DMS53 treated with DMSO at 0.1 percent for 48 hours (cell line): ENCODE measurements around the gene RTN3.
A peak's percentile ranks its signal among the peaks of the same experiment; 100 is the strongest.
"Not testable (repeated sequence)": the region's sequence is repeated elsewhere in the genome, so short reads cannot be mapped to it uniquely, and the experiment has no call there.

ENCODE experiments used
- DNase-seq: peaks from one replicate; lab custom pipeline; 2025; ENCODE audit not compliant: unreplicated experiment; lab: John Stamatoyannopoulos, UW

Gene RTN3, protein sequence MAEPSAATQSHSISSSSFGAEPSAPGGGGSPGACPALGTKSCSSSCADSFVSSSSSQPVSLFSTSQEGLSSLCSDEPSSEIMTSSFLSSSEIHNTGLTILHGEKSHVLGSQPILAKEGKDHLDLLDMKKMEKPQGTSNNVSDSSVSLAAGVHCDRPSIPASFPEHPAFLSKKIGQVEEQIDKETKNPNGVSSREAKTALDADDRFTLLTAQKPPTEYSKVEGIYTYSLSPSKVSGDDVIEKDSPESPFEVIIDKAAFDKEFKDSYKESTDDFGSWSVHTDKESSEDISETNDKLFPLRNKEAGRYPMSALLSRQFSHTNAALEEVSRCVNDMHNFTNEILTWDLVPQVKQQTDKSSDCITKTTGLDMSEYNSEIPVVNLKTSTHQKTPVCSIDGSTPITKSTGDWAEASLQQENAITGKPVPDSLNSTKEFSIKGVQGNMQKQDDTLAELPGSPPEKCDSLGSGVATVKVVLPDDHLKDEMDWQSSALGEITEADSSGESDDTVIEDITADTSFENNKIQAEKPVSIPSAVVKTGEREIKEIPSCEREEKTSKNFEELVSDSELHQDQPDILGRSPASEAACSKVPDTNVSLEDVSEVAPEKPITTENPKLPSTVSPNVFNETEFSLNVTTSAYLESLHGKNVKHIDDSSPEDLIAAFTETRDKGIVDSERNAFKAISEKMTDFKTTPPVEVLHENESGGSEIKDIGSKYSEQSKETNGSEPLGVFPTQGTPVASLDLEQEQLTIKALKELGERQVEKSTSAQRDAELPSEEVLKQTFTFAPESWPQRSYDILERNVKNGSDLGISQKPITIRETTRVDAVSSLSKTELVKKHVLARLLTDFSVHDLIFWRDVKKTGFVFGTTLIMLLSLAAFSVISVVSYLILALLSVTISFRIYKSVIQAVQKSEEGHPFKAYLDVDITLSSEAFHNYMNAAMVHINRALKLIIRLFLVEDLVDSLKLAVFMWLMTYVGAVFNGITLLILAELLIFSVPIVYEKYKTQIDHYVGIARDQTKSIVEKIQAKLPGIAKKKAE

DNA sequence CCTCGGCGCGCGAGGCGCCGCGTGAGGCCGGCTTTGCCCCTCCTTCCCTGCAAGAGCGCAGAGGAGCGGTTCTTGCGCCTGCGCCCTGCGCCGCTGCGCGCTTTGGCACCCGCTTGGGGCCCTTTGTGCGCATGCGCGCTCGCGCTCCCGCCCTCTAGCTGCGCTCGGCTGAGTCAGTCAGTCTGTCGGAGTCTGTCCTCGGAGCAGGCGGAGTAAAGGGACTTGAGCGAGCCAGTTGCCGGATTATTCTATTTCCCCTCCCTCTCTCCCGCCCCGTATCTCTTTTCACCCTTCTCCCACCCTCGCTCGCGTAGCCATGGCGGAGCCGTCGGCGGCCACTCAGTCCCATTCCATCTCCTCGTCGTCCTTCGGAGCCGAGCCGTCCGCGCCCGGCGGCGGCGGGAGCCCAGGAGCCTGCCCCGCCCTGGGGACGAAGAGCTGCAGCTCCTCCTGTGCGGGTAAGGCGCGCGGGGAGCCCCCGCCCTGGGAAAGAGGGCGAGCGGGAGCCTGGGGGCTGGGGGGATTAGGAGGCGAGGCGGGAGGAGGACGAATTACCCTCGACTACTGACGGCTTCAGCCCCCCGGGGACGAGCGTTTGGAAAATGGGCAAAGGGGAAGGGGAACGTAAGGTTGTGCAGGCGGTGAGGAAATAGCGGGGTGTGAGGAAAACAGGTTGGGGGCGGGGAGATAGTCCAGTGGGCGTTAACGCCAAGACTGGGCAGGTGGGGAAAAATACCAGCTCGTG, at the start of gene RTN3:
Gene RTN3 (plus strand): TSS at position 180 of the 745 bp plus-strand sequence. CDS start 137 bp downstream, at position 317.
- peak; percentile 95 for DNase-seq

DNA sequence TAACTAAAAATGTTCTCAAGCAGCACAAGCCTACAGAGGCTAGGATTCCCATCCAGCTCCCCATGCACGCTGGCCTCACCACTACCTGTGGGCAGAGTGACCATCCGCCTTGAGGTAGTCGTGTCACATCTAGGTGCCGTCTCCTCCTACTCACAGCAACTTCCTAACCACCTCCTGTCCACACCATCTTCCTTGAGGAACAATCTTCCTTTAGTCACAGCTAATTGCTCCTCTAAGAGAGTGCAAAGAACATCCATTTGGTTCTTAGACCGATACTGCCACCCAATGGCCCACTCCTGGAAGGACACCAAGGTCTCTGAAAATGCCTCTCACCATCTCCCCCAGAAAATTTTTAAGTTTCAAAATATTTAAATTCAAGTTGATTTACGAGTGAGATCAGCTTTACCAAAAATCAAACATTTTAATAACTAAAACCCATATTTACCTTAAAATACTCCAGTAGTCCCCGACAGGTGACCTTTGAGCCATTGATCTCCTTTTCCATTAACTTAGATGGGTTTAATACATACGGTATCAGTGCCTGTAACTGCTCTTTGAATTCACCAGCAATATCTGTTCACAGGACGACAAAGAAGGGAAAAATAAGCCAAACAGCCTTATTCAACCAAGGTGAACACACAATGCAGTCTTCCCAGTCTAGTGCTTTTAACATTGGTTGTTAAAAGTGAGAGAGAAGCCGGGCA, 45.4 kb upstream of the RTN3 start:
- peak; percentile 28 for DNase-seq

DNA sequence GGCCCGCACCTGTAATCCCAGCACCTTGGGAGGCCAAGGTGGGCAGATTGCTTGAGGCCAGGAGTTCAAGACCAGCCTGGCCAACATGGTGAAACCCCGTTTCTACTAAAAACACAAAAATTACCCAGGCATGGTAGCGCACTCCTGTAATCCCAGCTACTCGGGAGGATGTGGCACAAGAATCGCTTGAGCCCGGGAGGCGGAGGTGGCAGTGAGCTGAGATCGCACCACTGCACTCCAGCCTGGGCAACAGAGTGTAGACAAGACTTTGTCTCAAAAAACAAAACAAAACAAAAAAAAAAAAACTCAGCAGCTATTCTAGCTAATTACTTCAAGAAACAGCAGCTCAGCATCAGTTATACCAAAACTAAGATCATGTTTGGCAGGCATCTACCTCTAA, 42.9 kb upstream of the RTN3 start:
- DNase-seq: not testable (repeated sequence)

DNA sequence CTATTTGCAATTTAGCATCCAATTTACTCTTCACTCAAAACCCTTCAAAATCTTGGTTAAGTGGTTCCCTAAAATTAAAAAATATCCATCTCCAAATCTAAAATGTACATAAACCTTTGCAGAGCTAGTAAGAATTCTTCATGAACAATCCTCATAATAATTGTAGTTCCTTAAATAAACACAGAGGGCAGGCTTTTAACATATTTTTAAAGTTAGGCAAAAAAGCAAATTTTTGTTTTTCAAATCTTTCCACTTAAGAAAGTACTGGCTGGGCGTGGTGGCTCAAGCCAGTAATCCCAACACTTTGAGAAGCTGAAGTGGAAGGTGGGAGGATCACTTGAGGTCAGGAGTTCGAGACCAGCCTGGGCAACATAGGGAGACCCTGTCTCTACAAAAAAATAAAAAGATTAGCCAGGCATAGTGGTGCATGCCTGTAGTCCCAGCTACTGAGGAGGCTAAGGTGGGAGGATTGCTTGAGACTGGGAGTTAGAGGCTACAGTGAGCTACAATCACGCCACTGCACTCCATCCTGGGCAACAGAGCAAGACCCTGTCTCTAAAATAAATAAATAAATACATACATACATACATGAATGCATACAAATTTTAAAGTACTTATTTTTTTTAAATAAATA, 42.0 kb upstream of the RTN3 start:
- DNase-seq: peak; percentile 3

DNA sequence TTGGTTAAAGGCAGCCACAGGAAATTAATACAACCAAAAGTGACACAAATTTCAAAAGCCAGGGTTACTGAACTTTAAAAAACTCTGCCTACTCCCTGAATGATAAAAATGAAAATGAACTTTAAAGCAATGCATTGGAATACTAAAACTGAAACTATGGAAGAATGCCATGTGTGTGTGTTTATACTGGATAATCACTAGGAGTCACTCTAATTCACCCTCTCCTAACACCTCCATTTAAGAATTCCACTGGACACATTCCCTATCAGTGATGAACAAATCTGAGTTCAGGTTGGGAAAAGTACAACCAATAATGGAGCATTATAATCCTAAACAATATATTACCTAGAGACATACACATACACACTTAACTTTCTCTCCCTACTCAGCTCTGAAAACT, 39.6 kb upstream of the RTN3 start:
- DNase-seq: no peak

DNA sequence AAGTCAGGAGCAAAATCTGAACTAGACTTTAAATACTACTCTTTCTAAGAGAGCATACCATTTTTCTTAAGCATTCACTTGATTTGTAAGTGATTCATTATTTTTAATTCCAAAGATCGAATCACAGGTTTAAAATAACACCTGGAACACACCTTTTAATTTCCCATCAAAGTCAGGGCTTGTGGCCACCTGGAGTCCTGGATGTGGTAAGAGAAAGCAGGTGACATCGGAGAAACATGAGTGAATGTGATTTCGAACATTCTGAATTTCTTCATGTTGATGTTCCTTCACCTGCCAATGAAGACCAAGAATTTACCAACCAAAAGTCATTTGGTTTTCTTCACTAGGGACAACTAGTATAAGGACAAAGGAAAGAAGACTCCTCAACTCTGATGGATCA, 38.1 kb upstream of the RTN3 start:
- no peak for DNase-seq

DNA sequence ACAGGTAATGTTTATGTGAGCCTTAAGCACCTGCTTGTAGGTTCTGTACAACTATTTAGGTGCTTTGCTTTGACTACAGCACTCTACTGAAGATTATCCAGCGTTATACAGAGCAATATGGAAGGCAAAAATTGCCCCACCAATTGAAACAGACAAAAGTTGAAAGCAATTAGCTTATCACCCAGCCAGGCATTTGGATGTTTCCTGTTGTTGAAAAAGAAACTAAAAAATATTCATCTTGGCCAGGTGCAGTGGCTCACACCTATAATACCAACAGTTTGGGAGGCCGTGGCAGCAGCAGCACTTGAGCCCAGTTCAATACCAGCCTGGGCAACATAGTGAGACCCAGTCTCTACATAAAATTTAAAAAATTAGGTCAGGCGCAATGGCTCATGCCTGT, 28.6 kb upstream of the RTN3 start:
- DNase-seq: no peak

DNA sequence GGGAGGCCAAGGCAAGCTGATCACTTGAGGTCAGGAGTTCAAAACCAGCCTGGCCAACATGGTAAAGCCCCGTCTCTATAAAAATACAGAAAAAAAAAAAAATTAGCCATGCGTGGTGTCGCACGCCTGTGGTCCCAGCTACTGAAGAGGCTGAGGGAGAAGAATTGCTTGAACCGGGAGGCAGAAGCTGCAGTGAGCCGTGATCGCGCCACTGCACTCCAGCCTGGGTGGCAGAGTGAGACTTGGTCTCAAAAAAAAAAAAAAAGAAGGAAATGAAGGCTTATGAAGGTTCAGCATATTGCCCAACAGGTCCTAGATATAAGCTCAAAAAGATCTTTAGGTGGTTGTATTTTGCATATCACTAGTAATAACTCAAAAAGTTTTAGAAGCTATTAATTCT, 20.3 kb upstream of the RTN3 start:
- no peak for DNase-seq

DNA sequence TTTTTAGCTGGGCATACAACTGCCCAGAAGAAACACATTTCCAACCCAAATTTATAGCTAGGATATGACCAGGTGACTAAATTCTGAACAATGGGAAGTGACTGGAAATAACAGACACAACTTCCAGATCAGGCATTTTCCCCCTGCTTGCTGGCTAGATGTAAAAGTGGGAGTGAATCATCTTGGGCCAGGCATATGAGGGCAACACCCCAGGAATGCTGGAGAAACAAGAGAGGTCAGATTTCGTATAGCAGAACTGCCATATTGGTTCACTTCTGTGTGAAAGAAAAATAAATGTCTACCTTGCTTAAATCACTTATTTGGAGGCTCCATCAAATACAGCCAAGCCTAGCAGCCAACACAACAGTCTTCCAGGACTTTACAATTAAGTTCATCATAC, 17.5 kb upstream of the RTN3 start:
- no peak for DNase-seq

DNA sequence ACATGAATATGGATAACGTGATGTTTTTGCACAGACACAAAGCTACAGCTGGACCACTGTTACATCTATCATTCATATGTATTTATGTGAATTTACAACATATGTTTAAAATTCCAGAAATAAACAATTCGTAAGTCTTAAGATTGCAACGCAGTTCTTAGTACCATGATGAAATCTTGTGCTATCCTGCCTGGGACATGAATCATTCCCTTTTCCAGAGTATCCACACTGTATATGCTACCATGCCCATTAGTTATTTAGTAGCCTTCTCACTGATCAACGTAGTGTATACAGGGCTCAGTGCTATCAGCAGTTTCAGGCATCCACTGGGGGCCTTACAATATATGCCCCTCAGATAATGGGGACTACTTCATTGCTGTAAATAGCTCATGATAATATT, 14.4 kb upstream of the RTN3 start:
- no peak for DNase-seq

DNA sequence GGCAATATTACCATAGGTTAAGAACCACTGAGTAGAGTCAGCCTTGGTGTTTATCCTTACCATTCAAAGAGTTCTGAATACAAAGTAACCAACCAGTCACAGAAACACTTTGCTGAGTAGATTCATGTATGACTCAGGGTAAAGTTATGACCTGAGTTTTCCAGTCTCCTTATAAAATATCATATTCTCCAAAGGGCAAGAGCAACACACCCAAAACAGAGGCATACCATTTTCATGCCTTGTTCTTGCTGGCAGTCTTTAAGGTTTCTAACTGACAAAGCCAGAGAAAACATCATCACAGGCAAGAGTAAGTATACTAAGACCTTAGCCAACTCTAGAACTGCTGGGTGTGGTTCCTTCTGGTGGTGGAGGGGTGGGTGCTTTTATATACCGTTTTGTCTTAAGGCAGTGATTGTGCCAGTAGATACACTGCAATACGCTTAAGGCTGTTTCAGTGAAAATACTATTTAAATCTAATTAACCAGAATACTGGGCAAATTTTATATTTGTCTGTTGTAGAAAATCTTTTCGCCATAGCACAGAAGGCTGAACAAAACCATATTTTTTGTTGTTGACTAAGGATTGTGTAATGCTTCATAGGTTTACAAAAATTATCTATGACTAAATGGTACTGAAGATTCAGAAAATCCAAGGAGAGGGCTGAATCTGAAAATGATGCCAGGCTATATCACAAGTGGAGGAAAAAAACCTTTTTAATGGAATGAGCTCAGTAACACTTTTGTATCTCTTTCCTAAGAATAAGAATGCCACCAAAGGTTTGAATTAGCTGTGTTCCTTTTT, 13.1 kb upstream of the RTN3 start:
- no peak for DNase-seq

DNA sequence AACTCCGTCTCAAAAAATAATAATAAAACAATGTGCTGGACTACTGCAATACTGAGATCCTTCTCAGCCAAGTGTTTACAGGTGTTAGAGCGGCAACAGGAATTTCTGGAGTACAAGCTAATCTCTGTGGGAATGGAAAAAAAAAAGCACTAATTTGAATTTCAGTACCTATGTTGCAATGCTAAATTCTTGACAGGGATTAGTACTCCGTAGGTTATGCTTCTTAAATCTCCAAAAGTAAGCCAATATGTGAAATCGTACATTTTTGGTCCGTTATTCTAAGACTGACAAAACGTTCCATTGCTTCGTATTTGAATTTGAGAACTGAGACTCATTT, 11.2 kb upstream of the RTN3 start:
- no peak for DNase-seq

DNA sequence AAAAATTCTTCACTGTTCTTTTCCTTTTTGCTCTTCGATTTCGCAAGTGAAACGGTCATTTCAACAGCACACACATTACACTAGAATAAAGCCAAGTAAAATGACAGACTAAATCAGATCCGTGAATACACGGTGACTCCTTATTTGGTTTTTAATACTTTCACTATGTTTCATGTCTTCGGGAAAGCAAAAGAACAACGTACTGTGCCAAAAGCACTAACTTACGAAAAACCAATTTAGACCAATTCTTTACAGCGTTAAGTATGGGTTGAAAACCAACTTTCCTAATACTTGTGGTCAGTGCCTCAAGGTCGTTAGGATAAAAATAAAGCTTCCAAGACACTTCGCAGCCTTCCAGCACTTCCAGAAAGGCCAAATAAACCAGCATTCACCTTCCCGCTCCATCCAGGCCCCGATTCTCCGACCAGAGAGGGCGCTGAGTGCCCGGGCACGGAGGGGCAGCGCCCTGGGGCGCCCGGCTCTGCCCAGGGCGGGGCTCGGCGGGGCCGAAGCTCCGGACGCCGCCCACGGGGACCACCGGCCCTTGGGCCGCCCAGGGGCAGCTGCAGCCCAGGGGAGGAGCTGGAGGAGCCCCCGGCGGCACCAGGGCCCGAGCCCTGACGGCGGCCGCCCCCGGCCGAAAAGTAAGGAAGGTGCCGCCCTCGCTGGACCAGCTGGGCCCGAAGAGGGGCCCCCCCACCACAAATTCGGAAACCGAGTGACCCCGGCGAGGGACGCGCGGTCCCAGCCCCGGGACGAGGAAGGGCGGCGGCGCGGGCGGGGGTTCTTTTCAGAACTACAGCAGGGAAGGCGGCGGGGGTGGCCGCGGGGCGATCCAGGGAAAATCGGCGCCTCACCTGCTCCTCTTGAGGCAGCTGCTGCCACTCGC, 10.6 kb upstream of the RTN3 start:
- peak; percentile 29 for DNase-seq

DNA sequence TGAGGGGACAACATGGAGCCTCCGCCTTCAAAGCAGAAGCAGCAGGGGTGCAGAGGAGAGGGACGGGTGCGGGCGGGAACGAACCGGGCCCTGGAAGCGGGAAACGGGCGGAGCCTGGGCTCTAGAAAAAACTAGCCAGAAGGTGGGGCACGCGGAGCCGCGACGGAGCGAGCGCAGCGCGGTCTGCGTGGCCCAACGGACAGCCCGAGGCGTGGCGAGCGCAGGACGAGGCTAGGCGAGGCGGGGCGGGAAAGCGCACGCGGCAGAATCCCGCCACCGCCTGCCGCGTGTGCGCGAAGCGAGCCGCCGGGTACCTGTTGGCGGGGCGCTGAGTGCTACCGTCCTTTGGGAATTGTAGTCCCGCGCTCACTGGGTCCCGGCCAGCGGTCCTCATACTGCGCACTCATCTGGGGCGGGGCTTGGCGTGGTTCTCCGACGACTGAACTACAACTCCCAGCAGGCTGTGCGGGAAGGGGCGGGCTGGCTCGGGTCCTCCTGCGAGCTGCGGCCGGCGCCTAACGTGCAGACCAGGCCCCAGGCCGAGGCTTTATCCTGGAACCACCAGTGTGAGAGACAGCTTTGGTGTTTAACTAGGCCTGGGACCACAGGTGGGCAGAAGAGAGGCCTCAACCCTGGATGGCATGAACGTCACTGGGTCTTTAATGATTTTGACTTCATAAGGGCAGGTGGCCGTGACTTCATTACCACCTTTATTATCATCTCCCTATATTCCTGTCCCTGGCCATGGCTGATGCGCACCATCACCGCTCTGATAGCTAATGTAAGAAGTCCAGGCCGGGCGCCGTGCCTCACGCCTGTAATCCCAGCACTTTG, 9.8 kb upstream of the RTN3 start, which contains the start of gene ATL3:
Gene ATL3 (minus strand): TSS at position 55 of the 834 bp plus-strand sequence. CDS start 41 bp downstream, at position 14.
- peak; percentile 95 for DNase-seq

DNA sequence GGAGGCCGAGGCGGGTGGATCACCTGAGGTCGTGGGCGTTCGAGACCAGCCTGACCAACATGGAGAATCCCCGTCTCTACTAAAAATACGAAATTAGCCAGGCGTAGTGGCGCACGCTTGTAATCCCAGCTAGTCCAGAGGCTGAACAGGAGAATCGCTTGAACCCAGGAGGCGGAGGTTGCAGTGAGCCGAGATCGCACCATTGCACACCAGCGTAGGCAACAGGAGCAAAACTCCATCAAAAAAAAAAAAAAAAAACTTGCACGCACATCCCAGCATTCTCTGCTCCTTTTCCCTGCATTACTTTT, 9.2 kb upstream of the RTN3 start:
- DNase-seq: no peak

DNA sequence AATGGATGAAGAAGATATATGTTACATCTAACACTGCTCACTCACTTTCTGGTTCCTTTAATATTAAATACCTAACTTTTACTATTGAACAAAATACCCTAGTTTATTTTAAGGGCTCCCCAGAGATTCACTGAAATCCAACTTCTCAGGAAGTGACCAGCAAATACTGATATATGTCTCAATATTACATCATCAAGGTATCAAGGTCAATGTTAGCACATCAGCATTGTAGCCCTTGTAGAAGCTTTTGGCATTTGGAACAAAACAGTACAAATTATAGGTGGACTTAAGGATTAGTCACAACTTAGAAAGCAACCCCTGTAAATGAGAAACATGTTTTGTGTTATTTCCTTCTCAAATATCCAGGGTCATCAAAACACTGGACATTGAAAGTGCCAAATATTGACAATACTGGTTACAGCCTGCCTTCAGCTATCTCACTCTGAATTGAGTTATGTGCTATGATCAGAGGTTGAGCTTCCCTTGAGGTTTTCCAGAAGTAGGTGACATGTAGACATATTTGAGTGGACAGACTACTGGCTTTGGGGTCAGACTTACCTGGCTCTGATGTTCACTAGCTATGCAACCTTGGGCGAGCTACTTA, 8.3 kb upstream of the RTN3 start:
- no peak for DNase-seq

DNA sequence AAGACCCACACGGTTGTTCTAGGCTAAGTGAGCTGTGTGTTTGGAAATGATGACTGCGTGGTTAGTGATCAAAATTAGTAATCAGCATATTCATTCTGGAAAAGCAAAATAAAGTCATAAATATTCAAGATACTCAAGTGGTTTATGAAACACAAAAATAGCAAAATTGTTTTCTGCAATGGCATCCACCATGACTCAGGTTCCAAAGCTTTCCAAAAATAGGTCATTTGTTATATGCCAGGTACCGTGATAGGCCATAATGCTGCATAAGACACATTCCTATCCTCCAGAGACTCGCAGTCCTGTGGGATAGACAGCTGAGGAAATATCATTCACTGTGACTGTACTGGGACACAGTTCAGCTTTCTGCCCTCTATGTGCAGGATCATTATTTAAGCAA, 7.7 kb upstream of the RTN3 start:
- no peak for DNase-seq
